HK-2 (cell line): ENCODE measurements around the gene INAFM1.
"Not testable (repeated sequence)": the region's sequence is repeated elsewhere in the genome, so short reads cannot be mapped to it uniquely, and the experiment has no call there.

Experiments
- DNase-seq: peaks from one replicate; pipeline ENCODE4 v3.0.0-alpha.2; 2018; ENCODE audit not compliant: unreplicated experiment

Gene INAFM1

GRCh38 chr19:47267350-47267759, 7.3 kb upstream of the INAFM1 start:
- no peak for DNase-seq

- no peak for DNase-seq
Observed at GRCh38 chr19:47268028-47268427, 6.7 kb upstream of the INAFM1 start.

- no peak for DNase-seq
Observed at GRCh38 chr19:47269596-47269995, 5.1 kb upstream of the INAFM1 start.

GRCh38 chr19:47270408-47270807, 4.3 kb upstream of the INAFM1 start:
- no peak for DNase-seq

- DNase-seq: no peak
Observed at GRCh38 chr19:47271949-47272348, 2.7 kb upstream of the INAFM1 start.

- no peak for DNase-seq
Observed at GRCh38 chr19:47272448-47273312, 2.0 kb upstream of the INAFM1 start.

- peak; percentile 89 for DNase-seq
Observed at GRCh38 chr19:47273313-47274070, 1.2 kb upstream of the INAFM1 start.

GRCh38 chr19:47274891-47275761, 441 bp downstream of the INAFM1 start:
- DNase-seq: no peak

- no peak for DNase-seq
Observed at GRCh38 chr19:47275791-47276461, 1.2 kb downstream of the INAFM1 start.

GRCh38 chr19:47276513-47276912, 1.8 kb downstream of the INAFM1 start:
- not testable (repeated sequence) for DNase-seq

GRCh38 chr19:47280183-47280797, 5.6 kb downstream of the INAFM1 start:
- DNase-seq: peak; percentile 42

- DNase-seq: no peak
Observed at GRCh38 chr19:47283405-47284059, 8.8 kb downstream of the INAFM1 start.

- peak; percentile 24 for DNase-seq
Observed at GRCh38 chr19:47284324-47284899, 9.7 kb downstream of the INAFM1 start.

- DNase-seq: peak; percentile 73
Observed at GRCh38 chr19:47296036-47296435, 21.4 kb downstream of the INAFM1 start.

GRCh38 chr19:47300867-47301266, 26.2 kb downstream of the INAFM1 start:
- DNase-seq: not testable (repeated sequence)

- no peak for DNase-seq
Observed at GRCh38 chr19:47302249-47302648, 27.6 kb downstream of the INAFM1 start.

GRCh38 chr19:47303966-47304365, 29.3 kb downstream of the INAFM1 start:
- no peak for DNase-seq

GRCh38 chr19:47305309-47305751, 30.6 kb downstream of the INAFM1 start:
- DNase-seq: peak; percentile 86

GRCh38 chr19:47306303-47306702, 31.6 kb downstream of the INAFM1 start:
- no peak for DNase-seq

GRCh38 chr19:47309038-47309437, 34.4 kb downstream of the INAFM1 start:
- DNase-seq: no peak
